HG03571 (cell line): ENCODE data around the gene TIGAR.

Source experiments
- ATAC-seq: cut with Tn5 transposase; IDR thresholded peaks from one replicate; pipeline ENCODE4 v1.9.1; 2021; ENCODE audit not compliant: unreplicated experiment

The TIGAR gene

DNA sequence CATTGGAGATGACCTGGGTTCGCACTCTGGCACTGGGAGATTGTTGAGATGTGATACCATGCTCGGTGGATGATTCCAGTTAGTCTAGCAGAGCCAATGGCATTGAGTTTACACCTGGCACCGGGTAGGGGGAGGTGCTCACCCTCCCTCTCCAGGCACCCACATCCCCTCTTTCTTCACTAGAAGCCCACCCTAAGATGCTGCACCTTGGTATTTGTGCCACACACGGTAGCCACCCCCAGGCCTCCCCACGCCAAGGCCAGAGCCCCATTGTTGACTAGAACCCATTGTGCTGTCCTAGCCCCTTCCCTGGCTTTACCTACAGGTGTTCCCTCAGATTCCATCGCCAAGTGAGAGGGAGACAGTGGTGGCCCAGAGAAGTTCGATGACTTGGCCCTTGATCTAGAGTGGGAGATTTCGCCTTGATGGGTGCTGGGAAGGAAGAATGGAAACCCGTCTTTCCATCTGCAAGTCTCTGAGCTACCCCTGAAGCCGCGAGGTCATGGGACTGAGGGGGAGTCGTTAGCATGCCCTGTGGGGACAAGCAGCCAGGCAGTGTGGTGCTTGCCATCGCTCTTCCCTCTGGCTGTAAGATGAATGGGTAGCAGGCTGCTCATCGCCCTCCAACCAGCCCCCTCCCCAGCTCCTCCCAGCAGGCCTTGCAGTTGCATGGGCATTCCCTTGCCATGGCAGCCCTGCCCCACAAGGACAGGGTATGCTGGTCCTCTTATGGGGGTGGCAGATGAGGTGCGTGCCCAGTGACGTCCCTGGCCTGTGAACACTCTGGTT lies 38.7 kb upstream of the TIGAR start:
- ATAC-seq, result no peak

DNA sequence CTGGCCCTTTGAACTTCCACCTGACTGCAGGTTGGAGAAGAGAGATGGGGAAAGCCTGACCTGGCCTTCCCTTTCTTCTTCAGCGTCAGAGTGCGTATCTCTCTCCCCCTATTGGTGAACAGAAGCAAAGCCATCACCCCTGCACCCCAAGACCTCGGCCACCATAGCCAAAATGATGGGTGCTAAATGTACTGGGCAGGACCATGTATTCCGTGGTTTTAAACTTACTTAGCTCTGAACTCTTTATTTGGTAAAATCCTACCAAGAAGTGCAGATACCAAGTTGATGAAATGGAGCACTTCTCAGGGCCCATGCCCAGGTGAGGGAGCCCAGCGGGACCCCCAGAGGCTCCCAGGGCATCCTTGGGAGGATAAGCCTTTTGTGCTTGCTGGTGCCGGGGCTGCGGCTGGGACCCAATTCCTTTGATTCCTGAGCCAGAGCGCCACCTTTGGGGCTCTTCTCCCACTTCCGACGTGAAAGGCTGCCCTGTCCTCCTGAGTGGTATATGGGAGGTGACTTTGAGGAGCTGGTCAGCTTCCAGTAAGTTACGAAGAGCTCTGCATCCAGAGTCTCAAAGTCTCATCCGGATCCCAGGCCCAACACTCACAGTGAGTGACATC lies 38.0 kb upstream of the TIGAR start:
- no peak for ATAC-seq

DNA sequence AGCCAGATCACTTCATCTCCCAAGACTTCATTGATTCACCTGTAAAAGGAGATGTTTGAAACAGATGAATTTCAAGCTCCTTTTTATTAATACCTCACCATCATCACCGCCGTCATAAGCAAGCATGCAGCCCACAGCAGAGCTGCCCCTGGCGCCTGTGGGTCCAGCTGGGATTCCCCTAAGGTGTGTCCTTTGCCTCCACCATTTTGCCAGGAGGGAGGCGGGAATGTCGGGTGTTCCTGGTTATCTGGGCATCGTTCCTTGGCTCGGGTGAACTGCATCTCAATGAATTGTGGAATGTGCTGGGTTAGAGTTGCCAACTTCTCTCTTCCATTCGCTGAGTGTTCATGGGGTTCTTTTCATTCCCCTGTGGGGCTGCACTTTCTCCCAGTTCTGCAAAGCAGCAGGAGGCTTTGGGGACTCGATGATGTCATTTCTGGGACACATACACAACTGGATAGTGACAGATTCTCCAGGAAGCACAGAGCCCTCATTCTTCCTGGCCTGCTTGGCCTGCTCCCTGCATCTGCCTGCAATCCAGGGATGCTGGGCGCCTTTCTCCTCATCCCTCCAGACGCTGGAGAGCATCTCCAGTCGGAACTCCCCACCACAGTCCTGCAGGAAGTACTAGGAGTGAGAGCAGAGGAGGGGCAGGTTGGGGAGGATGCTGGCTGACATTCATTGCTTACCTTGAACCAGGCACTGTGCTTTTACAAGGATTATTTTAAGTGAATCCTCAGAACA lies 37.3 kb upstream of the TIGAR start:
- no peak for ATAC-seq

DNA sequence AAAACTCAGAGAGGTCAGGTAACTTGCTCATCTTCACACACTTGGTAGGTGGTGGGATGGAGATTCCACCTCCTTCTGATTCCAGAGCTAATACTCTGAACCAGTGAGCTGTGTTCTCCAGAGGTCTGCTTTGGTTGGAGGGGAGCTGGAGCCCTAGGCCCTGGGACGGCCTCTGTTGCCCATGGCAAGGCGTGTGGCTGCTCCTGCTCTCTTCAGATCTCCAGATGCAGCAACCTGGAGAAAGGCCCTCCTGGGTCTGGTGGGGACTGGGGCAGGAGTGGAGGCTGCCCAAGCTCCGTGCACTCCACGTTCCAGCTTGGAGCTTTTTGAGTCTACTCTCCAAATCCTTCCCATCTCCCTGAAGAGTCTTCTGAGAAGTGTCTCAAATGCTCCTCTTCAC lies 36.7 kb upstream of the TIGAR start:
- no peak for ATAC-seq

GRCh38 chr12:4285070-4285469 lies 35.9 kb upstream of the TIGAR start:
- no peak for ATAC-seq

- no peak for ATAC-seq
Measured at GRCh38 chr12:4286228-4286627, 34.8 kb upstream of the TIGAR start.

DNA sequence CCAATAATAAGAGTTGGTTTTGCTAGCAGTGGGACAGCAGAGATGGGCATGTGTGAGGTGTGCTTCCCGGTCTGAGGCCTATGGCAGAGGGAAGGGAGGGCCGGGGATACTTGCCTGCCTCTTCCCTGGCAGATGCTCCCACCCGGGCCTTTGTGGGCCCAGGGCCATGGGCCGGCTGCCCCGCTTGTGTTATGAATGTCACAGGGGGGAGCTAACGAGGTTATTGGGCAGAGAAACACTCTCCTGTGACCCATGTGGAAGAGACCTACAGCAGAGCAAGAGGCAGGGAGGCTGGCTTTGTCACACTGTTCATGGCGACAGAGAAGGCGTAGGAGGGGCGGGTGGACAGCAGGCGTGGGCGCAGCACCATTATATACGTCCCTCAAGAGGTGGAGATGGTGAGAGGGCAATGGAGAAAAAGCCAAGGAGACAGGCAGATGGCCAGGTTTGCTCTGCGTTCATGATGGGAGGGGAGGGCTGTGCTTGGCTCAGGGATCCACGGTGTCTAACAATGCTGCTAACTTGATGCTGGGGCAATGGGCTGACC lies 34.2 kb upstream of the TIGAR start:
- no peak for ATAC-seq

DNA sequence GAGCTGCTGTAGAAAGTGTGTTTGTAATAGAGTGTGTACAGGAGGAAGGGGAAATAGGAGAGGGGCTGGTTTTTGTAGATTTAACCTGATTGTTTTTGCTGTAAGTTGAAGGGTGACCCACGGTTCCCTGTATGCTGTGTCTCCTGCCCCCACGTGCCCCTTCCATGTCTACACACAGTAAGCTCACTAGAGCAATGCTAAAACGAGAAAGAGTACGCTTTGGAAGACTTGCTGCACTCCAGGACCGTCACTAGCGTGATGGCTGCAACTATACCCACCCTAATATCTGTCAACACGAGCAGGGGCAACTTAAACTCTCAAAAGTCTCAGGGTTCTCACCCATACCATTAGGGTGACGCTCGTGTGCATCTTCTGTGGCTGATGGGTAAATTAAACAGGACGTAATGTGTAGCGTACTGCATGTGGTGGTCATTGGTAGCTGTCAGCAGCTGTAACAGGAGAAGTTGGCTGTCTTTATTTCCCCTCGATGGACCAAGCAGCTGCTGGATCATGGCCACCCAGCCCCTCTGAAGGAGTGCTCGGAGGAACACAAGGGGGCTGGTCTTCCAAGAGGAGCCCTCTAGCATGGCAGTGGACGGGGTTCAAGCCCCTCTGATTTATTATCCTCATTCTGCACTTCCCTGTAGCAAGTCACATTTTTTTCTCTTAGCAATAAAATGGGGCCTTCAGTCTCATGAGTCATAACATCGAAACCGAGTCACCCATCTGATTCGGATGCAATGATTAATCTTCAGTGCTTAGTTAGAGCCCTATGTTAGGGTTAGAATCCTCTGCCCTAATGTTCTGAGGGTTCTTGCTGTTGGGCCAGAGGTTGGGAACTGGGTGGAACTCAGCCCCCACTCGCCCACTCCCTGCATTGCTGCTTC lies 33.4 kb upstream of the TIGAR start:
- ATAC-seq, result no peak

GRCh38 chr12:4288296-4289131 lies 32.5 kb upstream of the TIGAR start:
- no peak for ATAC-seq

- no peak for ATAC-seq
Measured at GRCh38 chr12:4289231-4289878, 31.7 kb upstream of the TIGAR start.

GRCh38 chr12:4289998-4290790 lies 30.8 kb upstream of the TIGAR start:
- no peak for ATAC-seq

DNA sequence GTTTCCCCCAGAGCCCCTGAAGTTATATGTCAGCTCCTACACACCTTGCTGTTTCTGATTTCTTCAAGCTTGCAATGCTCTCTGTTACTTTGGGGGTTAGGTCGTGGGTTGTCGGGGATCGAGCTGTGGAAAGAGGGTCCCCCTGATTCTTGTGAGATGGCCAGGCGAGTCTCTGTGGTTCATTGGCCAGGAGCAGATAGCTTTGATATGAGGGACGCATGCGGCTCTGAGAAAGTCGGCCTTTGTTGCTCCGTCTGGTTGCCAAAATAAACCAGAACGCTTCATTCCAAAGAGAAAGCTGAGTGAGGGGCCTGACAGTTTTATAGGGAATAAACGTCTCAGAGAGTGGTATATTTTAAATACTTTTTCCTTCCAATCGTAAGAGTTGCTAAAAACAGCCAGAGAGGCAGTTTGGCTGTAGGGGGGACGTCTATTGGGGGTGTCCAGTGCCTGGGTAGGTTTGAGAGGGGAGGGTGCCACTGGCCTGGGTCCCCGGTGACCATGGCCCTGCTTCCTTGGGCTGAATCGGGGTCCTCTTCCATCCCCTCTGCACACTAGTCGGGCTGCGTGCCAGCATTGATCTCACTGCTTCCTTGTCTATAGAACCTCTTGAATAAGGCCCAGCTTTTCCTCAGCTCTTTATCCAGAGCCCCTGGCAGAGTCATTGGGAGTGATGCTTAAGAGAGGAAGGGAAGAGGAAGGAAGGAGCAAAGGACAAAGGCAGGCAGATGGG lies 28.5 kb upstream of the TIGAR start:
- no peak for ATAC-seq

- no peak for ATAC-seq
Measured at GRCh38 chr12:4293299-4293965, 27.6 kb upstream of the TIGAR start.

DNA sequence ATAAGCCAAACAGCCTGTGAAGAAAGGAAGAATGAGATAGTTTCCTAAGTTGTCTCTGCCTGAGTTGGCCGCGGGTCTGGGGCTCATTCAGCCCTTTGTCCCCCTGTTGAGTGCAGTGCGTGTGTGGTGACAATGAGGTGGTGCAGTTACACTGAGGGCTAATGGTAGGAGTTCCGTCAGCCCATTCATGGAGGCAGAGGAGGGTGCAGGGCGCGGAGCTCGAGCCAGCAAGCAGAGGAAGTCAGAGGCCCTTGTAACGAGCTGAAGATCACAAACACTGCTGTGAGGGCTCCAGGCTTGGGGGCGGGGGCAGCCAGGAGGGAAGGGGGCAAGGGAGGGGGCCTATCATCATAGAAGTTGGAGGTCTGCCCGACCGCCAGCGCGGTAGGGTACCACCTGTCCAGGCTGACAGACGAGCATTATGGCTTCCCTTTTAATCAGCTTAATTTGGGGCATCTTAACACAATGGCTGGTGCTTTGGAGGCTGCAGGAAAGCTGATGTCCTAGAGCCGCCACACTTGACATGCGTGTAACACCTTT lies 27.0 kb upstream of the TIGAR start:
- no peak for ATAC-seq

GRCh38 chr12:4296751-4297150 lies 24.3 kb upstream of the TIGAR start:
- ATAC-seq, result no peak

DNA sequence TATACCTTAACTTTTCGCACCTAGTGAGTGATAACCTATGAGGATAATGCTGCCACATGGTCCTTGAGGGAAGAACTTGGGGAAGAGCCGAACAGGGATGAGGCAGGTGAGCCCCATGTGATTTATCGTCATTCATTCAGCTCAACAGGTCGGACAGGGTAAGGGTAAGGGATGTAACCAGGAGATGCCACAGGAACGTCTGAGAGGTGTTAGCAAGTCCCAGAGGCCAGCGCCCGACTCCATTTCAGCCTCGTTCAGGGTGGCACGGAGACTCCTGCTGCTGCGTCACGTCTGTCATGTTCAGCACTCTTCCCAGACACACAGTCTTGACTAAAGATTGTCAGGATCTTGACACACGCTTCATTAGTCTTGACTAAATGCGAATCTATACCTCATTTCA lies 23.4 kb upstream of the TIGAR start:
- ATAC-seq, result no peak

DNA sequence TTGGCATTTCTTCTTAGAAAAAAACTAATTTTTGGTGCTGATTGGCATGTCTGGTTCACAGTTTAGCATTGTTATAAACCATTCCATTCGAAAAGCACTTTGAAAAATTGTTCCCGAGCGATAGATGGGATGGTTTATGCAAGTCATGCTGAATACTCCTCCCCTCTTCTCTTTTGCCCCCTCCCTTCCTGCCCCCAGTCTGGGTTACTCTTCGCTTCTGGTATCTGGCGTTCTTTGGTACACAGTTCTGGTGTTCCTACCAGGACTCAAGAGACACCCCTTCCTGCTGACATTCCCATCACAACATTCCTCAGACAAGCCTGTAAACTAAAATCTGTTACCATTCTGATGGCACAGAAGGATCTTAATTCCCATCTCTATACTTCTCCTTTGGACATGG lies 20.1 kb upstream of the TIGAR start:
- ATAC-seq, result no peak
